Measurements from ENCODE around the gene WNT7B.

The WNT7B gene

DNA sequence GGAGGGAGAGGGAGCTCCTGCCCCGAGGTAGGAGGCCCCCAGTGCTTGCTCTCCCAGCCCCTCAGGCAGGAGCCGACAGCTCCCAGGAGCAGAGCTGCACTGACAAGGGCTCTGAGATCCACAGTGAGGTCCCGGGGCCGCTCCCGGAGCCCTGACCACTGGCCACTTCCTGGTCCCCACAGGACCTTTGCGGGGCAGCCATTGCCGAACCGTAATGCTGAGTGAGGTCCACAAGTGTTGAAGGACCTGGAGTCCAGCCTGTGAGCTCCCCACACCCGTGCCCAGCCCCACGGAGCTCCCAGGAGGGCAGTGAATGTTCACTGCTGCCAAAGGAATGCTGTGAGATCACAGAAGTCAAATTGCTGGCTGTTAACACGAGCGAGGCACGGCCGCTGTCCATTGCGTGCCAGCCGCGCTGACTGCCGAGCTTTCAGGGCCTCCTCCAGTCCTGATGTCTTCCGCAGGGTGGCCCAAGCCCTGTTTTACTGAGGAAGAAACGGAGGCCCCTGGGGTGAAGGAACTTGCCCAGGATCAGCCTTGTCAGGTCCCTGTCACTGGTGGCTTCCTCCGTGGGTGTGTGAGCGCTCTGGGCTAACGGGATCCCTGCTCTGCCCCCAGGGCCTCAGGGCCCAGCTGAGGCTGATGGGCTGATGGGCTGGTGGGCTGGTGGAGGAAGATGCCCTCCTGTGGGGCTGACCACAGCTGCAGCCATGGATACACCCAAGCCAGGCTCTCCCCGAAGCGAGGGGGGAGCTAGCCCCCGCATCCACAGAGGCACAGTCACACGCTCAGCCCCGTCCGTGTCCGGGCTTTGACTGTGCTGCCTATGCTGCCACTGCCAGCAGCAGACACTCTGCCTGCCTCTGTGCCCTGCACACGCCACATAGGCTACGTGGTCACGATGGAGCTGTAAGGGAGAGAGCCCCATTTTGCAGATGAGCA is 70.8 kb downstream of the WNT7B start:
- no peak for DNase-seq (ENCODE audit: low spot score)

DNA sequence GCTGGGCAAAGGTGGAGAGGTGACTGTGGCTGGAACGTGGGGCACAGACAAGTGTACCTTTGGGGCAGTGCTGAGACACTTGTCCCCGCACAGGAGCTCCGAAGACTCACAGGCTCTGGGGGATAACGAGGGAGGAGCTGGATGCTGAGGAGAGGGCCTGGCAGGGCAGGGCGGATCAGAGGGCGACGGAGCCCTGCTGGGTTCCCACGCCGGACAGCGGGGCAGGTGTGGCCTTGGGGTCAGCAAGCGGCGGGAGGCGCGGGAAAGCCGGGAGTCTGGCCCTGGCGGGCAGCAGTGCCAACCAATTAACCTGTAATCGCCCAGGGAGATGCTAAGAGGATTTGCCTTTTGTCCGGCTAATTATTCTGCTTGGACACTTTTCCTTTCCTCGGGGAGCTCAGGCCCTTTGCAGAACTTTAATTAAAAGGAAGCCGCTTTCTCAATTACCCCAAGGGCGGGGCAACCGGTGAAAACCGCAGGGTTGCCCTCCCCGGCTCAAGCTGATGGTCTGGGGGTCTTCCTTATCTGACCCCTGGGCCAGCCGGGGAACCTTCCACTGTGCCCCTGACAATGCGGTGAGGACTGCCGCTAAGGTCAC is 71.5 kb downstream of the WNT7B start:
- no peak for DNase-seq (ENCODE audit: low spot score)

DNA sequence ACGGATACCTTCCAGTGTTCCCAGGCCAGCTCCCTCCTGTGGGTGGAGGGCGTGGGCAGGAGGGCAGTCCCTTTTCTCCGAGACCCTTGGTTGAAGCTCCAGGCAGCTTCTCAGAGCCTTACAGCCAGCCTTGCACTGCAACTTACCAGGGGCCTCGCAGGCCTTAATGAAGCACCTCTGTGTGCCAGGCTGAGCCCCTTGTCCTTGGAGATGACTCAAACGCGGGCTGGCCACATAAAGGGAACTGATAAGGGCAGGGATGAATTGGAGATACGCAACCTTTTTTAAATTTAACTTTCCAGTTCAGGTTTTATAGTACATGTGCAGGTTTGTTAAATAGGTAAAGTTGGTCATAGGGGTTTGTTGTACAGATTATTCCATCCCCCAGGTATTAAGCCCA is 72.7 kb downstream of the WNT7B start:
- DNase-seq (ENCODE audit: low spot score), result no peak

DNA sequence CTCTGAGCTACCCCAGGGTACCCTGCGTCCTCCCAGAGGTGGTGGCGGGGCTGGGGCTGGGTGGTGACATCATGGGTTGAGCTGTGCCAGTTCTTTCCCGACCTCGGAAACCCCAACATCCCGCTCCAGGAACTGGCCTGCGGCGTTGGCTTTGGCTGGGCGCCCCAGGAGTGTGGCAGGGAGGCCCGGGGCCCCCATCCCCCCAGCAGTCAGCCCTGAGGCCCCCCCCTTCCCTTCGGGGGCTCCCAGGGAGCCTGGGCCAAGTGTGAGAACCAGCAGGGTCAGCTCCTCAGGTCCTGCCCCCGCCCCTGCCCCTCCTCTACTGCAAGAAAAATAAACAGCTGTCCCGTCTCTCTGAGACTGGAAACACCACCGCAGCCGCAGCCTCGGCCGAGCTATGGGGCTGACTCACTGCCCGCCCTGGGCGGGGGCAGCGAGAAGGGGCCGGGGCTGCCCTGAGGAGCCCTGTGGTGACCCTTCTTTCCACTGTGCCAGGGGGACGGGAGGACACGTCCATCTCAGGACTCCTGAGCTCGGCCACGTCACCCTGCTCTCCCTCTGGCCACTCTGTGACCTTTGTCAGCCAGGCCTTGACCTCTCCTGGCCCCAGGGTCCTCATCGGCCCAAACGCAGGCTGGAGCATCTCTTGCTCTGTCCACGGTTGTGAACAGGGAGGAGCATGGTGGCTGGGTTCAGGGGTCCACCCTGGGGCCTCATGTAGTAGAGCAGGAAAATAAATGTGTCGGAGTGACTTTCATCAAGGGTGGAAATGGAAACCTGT is 73.4 kb downstream of the WNT7B start:
- no peak for DNase-seq (ENCODE audit: low spot score)

DNA sequence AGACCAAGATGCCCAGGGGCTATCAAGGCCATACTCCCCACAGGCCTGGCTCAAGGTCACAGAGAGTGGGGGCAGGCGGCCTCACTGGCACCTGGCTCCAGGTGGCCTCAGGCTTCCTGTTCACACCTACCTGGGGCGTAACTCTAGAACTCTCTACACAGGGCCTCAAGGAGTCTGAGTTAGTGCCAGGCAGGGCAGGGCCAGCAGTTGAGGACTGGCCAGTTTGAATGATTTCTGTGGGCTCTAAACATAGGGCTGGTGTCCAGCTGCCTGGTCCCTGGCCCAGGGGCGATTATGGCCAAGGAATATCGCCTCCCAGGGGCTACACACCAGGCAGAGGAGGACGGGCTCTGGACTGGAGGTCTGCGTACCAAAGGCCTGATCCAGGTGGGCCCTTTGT is 79.2 kb downstream of the WNT7B start:
- no peak for DNase-seq (ENCODE audit: low spot score)

DNA sequence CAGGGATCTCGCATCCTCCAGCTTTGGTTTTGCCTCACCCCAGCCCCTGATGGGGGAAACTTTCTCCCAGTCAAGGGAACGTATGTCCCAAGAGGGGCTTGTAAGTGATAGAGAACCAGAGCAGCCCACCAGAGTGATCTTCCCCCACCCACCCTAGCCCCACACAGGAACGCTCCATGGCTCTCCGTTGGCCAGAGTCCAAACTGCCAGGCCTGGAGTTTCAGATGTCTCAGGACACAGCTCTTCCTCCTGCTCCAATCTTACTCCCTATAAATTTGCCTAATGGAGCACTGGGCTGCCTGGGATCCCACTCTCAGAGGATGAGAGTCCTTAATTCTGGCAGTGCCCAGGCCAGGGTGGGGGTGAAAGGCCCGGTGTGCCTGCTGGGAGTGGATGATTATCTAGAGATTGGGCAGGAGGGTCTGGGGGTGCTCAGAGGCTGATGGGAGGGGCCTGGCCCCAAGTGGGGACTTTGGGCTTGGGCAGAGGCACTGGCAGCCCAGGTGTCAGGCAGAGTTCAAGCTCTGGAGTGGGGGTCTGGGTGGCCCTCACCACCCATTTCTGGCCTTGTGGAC is 79.9 kb downstream of the WNT7B start:
- DNase-seq (ENCODE audit: low spot score), result no peak

DNA sequence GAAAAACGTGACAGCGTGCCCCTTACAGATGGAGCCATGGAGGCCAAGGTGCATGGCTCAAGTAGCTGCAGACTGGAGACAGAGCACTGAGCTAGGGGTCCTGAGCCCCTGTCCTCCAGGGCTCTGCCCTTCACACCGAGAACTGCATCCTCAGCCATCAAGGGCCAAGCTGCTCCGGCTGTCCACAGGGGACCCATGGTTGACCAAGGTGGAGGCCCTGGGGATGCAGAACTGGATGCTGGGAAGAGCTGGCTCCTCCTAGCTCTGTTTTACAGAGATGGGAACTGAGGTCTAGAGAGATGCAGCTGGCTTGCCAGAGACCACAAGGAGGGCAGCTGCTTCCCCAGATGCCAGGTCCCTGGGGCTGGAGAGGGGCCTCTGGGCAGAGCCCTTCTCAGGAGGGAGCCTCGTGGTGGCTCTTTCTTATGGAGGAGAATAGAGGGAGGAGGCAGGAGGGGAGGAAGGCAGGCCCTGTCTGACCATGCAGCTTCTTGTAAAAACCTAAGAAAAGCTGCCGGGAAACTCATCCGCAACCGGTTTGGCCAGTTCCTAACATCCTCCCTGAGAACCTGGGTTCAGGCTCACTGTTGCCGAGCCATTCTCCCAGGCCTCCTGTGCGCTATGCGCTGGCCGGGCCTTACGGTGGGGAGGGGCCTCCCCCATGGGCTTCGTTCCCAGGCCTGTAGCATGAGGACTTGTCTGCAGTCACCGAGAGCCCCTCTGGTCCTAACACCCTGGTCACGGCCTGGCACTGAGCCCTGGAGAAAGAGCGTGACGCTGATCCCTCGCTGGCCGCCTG is 80.6 kb downstream of the WNT7B start:
- no peak for DNase-seq (ENCODE audit: low spot score)

DNA sequence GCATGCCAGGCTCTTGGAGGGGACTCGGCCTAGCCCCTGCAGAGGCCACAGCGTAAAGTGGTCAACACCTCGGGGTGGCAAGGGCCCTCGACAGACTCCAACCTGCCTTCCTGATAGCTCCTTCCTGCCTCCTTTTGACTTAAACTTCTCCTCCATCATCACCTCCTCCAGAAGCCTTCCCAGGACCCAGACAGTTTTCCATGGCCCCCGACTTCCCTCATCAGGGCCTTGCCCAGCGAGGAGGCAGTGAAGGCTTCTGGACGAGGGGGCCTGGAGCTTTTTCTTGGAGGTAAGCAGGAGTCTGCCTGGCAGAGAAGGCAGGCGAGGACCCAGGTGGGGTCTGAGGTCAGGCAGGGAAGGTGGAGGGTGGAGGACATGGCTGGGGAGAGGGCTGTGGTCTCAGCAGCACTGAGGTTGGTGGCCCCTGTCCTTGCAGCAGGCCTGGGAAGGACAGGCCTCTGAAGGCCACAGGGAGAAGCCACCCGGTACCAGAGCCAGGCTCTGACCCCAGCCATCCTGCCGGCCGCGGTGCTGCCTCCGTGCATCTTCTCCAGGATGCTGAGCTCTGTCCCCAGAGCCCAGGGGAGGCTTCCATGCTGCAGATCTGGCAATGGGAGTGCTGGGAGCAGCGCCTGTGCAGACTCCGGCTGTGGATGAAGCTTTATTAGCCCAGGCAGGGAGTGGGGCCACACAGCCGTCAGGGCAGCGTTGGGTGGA is 81.4 kb downstream of the WNT7B start:
- DNase-seq (ENCODE audit: low spot score), result no peak

DNA sequence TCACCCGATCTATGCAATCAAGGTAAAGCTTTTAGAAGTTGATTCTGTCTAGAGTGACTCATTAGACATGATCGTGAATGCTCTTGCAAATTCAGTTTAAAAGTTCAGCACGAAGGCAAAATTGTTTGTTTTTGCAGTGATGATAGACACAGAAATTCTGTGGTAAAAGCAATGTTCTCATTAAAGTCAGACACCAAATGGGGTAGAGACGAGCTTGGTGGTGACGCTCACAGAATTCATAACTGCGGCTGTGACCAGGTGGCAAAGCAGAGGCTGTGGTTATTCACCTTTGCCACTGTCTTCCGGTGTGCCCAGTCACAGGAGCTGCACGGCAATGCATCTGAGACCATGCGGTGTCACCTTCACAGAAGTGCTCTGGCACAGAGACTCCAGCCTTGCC is 83.4 kb downstream of the WNT7B start:
- no peak for DNase-seq (ENCODE audit: low spot score)

DNA sequence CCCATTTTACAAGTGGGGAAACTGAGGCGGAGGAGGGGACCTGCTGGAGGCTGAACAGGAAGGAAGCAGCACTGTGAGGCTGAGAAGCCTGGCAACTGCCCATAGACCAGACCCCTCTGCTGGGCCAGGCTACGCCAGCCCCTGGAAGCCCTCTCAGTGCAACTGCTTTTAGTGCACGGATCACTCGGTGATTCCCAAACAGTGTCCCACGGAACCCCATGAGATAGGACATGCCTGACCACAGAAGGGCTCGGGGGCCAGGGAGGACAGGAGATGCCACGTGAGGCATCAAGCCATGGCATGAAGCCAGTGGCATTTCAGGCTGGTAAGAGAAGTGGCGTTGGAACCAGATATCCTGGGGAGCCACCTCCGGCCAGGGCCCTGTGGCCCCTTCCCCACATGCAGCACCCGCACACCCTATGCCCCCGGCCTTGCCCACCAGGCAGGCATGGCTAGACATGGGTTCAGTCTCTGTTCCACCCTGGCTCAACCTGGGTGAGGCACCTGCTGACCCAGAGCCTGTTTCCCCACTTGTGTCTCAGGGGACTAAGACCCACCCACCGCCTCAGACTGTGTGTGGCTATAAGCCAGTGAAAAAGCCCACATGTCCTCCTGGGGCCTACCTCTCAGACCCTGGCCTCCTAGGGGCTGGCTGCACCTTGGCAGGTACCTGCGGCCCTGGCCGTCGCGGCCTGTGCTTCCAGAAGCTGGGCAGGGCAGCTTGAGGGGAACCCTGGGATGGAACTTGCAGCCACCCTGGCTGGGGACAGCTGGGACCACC is 84.1 kb downstream of the WNT7B start:
- DNase-seq (ENCODE audit: low spot score), result no peak

DNA sequence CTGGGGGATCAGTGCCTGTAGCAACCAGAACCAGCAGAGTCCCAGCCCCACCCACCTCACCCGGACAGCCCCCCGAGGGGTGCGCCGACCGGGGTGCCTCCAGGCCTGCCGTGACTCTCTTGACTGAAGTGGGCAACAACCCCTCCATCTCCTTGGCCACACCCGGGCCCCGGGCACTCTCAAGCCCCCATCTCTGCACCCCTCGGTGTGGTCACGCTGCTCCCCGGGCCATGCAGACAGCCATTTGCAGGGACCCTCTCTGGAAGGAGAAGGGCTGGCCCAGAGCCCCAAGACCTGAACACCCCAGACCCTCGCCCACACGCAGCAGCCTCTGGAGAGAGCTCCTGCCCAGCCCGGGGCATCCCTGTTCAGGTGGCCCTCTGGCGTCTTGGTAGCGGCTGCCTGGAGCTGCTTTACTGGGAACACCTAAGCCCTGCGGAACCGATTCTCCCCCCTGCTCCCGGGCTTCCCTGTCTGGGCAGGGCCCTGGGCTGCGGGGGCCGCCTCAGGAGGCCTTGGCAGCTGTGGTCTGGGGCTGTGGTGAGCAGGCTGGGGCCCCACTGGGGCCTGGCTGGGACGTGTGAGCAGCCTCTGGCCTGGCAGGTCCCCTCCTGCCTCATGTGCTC is 84.9 kb downstream of the WNT7B start:
- DNase-seq (ENCODE audit: low spot score), result no peak

DNA sequence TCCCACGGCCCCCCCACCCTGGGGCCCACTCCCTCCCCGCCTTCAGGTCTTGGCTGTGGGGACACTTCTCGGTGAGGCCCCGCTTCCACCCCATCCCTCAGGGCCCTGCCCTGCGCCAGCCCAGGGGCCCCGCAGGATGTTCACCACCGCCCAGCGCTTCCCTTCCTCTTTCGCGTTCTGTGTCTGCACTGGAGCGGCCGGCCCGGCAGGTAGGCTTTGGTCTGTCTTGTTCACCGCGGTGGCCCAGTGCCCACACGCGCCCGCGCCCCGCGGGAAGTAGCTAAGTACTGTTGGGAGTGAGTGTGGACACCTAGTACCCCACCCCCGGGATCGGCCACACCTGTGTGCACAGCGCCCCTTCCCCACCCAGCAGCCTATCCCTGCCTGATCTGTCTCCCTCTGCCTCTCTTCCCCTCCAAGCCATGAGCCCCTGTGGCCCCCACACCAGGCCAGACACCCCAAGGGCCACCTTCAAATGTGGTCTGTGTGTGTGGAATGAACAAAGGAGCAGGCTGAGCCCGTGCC is 85.4 kb downstream of the WNT7B start:
- DNase-seq (ENCODE audit: low spot score), result no peak

DNA sequence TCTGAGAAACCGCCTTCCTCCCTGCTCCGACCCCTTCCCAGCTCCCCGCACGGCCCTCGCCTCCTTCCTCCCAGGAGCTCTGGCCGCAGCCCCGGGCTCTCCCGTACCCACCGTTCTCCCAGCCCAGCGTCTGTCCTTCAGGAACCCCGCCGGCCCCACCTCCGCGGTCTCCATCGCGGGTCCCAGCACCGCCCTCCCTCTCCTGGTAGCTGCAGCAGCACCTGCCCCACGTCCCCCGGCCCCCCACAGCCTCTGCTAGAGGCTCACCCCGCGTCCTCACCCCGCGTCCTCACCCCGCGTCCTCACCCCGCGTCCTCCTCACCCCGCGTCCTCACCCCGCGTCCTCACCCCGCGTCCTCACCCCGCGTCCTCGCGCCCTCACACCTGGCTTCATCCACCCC is 85.9 kb downstream of the WNT7B start:
- DNase-seq (ENCODE audit: low spot score), result no peak

DNA sequence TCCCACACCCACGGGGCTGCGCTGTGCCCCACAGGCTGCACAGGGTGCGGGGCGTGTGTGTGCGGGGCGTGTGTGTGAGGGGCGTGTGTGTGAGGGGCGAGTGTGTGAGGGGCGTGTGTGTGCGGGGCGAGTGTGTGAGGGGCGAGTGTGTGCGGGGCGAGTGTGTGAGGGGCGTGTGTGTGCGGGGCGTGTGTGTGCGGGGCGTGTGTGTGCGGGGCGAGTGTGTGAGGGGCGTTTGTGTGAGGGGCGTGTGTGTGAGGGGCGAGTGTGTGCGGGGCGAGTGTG is 86.7 kb downstream of the WNT7B start:
- DNase-seq (ENCODE audit: low spot score), result no peak

DNA sequence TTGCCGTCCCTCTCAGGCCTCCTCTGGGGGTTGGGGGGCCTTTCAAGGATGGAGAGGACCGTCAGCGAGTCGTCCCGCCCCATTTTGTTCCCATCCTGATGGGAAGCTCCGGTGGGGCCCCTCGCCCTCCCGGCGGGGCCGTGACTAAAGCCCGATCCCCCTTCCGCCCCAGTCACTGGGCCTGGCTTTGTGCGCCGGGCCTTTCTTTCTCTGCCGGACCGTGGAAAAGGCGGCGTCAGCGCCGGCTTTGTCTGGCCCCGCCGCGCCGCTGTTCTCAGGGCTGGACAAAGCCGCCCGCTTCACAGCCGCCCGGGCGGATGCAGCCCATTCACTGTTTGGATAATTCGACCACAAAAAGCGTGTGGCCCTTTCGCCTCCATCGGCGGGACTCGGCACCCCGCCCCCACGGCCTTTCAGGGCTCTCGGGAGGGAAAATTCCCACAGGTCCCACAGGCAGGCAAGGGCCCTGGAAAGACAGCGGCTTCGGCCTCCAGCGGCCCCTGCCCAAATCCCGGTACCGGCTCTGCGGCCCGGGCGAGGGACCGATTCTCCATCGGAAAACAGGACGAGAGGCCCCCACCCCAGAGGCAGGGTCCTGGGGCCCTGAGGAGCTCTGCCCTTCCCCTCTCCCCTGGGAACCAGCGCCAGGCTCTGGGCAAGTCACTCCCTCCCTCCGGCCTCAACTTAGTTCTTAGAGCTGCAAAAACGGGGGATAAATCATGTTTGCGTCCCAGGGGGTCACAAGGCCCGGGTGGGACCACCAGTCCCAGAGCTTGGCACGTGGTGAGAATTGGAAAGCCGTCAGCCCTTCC is 87.2 kb downstream of the WNT7B start:
- DNase-seq (ENCODE audit: low spot score), result no peak

DNA sequence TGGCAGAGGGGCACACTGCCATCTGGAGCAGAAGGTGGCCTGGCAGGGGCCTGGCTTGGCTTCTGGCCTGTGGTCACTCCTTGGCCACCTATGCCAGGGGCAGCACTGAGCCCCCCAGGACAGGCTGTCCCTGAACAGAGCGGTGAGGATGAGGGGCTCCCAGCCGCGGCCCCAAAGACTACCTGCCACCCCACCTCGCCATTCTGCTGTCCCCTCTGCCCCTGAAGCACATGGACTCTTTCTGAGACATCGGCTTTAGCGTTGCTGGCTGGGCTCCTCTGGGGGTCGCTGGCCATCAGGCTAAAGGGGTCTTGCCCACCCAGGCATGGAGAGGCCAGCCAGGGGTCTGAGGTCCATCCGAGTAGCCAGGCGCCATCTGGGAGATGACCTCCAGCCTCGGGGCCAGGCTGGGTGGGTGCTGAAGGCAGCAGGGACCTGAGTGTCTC is 87.8 kb downstream of the WNT7B start:
- no peak for DNase-seq (ENCODE audit: low spot score)

DNA sequence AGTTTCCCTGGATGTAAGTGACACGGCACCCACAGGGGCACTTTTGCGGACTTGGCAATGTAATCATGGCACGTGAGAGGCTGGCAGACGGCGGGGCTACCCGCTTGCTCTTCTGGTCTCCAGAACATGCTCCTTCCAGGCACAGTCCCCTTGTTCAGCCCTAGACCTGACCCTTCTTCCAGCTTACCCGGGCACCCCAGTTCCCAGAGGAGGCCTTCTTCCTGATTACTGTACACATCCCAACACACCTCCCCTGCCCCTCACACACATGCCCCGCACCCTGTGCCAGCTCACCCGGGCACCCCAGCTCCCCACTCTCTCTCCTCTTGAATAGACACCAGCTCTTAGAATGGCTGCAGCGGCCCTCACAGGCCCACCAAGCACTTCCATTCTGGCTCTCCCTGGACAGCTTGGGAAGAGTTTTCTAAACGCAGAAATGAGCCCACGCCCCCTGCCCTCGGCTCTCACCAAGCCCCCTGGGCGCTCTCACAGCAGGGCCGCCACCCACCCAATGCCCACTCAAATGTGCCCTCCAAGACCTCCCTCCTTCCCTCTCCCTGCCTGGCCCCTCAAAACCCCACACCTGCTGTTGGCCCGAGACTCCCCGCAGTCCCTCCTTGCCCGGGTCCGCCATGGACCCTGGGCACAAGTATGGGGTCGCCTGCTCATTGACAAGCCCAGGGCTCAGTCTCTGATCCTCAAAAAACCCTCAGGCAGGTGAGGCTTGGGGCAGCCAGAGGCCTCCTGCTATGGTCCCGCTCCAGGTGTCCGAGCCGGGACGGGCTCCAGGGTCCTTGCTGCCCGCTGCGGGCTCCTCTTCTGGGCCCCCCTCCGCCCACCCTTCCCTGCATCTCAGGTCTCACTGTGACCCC is 88.5 kb downstream of the WNT7B start:
- no peak for DNase-seq (ENCODE audit: low spot score)
